ENCODE results near the gene SPRR2B.
"Not testable (repeated sequence)": the region's sequence is repeated elsewhere in the genome, so short reads cannot be mapped to it uniquely, and the experiment has no call there.

SPRR2B gene

GRCh38 chr1:153040950-153041631, 30.3 kb downstream of the SPRR2B start, which contains the start of gene SPRR2D:
Gene SPRR2D (minus strand): TSS chr1:153041120. CDS start chr1:153040346, 774 bp downstream.
- FAIRE-seq, result no peak

GRCh38 chr1:153035211-153035610, 36.2 kb downstream of the SPRR2B start:
- DNase-seq (ENCODE audit: insufficient read length, low spot score) (no peak), FAIRE-seq (no peak)

More at GRCh38 chr1:153040950-153041631, 30.3 kb downstream of the SPRR2B start, which contains the start of gene SPRR2D:
- no peak for DNase-seq (ENCODE audit: insufficient read length, low spot score)

GRCh38 chr1:153032677-153033308, 38.6 kb downstream of the SPRR2B start:
- DNase-seq (ENCODE audit: insufficient read length, low spot score) (no peak), FAIRE-seq (no peak)

- FAIRE-seq (no peak), DNase-seq (ENCODE audit: insufficient read length, low spot score) (no peak)
Observed at GRCh38 chr1:153032073-153032472, 39.3 kb downstream of the SPRR2B start.

- FAIRE-seq (no peak), DNase-seq (ENCODE audit: insufficient read length, low spot score) (no peak)
Observed at GRCh38 chr1:153030895-153031294, 40.5 kb downstream of the SPRR2B start, which contains the start of gene SPRR1B. Gene SPRR1B (plus strand): TSS chr1:153031203. CDS start chr1:153032346, 1,143 bp downstream.

- DNase-seq (ENCODE audit: insufficient read length, low spot score) (no peak), FAIRE-seq (no peak)
Observed at GRCh38 chr1:153028766-153029165, 42.6 kb downstream of the SPRR2B start.

GRCh38 chr1:153025797-153026196, 45.6 kb downstream of the SPRR2B start:
- DNase-seq (ENCODE audit: insufficient read length, low spot score) (no peak), FAIRE-seq (no peak)

GRCh38 chr1:153024413-153024812, 47.0 kb downstream of the SPRR2B start:
- DNase-seq (ENCODE audit: insufficient read length, low spot score) (no peak), FAIRE-seq (no peak)

- FAIRE-seq (no peak), DNase-seq (ENCODE audit: insufficient read length, low spot score) (no peak)
Observed at GRCh38 chr1:153023109-153023508, 48.3 kb downstream of the SPRR2B start.

GRCh38 chr1:153022340-153022739, 49.1 kb downstream of the SPRR2B start:
- DNase-seq (ENCODE audit: insufficient read length, low spot score); FAIRE-seq: not testable (repeated sequence)

GRCh38 chr1:153021829-153022228, 49.6 kb downstream of the SPRR2B start:
- not testable (repeated sequence) for FAIRE-seq; DNase-seq (ENCODE audit: insufficient read length, low spot score)

Measured in HTR-8/SVneo (cell line).